GM21381 (cell line): Measurements from ENCODE around the gene SSBP3.
"Not testable (repeated sequence)": the region's sequence is repeated elsewhere in the genome, so short reads cannot be mapped to it uniquely, and the experiment has no call there.

Source experiments
- ATAC-seq: cut with Tn5 transposase; IDR thresholded peaks from one replicate; pipeline ENCODE4 v1.9.1; 2021; ENCODE audit warnings: mild to moderate bottlenecking, moderate library complexity; ENCODE audit not compliant: unreplicated experiment

Gene SSBP3

GRCh38 chr1:54253480-54253879 lies 152.7 kb downstream of the SSBP3 start:
- ATAC-seq = no peak

- ATAC-seq = no peak
Observed at GRCh38 chr1:54252371-54252936, 153.7 kb downstream of the SSBP3 start.

GRCh38 chr1:54250670-54251069 lies 155.5 kb downstream of the SSBP3 start:
- no peak for ATAC-seq

- ATAC-seq = no peak
Observed at GRCh38 chr1:54249819-54250435, 156.3 kb downstream of the SSBP3 start.

- no peak for ATAC-seq
Observed at GRCh38 chr1:54248966-54249365, 157.2 kb downstream of the SSBP3 start.

GRCh38 chr1:54247863-54248515 lies 158.2 kb downstream of the SSBP3 start:
- no peak for ATAC-seq

GRCh38 chr1:54246116-54246721 lies 160.0 kb downstream of the SSBP3 start:
- ATAC-seq = no peak

- no peak for ATAC-seq
Observed at GRCh38 chr1:54245501-54245900, 160.7 kb downstream of the SSBP3 start.

GRCh38 chr1:54244655-54245054 lies 161.5 kb downstream of the SSBP3 start:
- no peak for ATAC-seq

- no peak for ATAC-seq
Observed at GRCh38 chr1:54243022-54243421, 163.2 kb downstream of the SSBP3 start.

GRCh38 chr1:54241364-54241763 lies 164.8 kb downstream of the SSBP3 start:
- ATAC-seq = no peak

- no peak for ATAC-seq
Observed at GRCh38 chr1:54240741-54241335, 165.4 kb downstream of the SSBP3 start.

- no peak for ATAC-seq
Observed at GRCh38 chr1:54239631-54240031, 166.6 kb downstream of the SSBP3 start.

GRCh38 chr1:54239035-54239383 lies 167.2 kb downstream of the SSBP3 start:
- ATAC-seq = no peak

- ATAC-seq = no peak
Observed at GRCh38 chr1:54238353-54239034, 167.7 kb downstream of the SSBP3 start.

GRCh38 chr1:54237586-54237985 lies 168.6 kb downstream of the SSBP3 start:
- ATAC-seq = no peak

- no peak for ATAC-seq
Observed at GRCh38 chr1:54234284-54234683, 171.9 kb downstream of the SSBP3 start.

- not testable (repeated sequence) for ATAC-seq
Observed at GRCh38 chr1:54233196-54233595, 173.0 kb downstream of the SSBP3 start.

- ATAC-seq = no peak
Observed at GRCh38 chr1:54230507-54231339, 175.5 kb downstream of the SSBP3 start.

GRCh38 chr1:54229281-54229891 lies 176.8 kb downstream of the SSBP3 start:
- no peak for ATAC-seq
